ENCODE data around the gene PRAMEF18.
"Not testable (repeated sequence)": the region's sequence is repeated elsewhere in the genome, so short reads cannot be mapped to it uniquely, and the experiment has no call there.

Gene PRAMEF18

DNA sequence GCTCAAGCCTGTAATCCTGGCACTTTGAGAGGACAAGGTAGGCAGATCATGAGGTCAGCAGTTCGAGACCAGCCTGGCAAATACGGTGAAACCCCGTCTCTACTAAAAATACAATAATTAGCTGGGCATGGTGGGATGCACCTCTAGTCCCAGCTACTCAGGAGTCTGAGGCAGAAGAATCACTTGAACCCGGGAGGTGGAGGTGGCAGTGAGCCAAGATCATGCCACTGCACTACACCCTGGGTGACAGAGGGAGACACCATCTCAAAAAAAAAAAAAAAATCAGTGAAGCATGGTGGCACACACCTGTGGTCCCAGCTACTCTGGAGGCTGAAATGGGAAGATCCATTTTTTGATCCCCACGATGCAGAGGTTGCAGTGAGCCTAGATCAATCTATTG lies 4.1 kb upstream of the PRAMEF18 start:
- peak in 1 of 2 donors; percentile 4 for DNase-seq (ENCODE audit: low spot score in 2 of 2)
- not testable (repeated sequence) for ATAC-seq (ENCODE audit: low read depth); H3K4me3 Mint-ChIP-seq; H3K27me3 Mint-ChIP-seq; H3K36me3 Mint-ChIP-seq; H3K27ac Mint-ChIP-seq; H3K4me1 Mint-ChIP-seq; H3K9me3 Mint-ChIP-seq

DNA sequence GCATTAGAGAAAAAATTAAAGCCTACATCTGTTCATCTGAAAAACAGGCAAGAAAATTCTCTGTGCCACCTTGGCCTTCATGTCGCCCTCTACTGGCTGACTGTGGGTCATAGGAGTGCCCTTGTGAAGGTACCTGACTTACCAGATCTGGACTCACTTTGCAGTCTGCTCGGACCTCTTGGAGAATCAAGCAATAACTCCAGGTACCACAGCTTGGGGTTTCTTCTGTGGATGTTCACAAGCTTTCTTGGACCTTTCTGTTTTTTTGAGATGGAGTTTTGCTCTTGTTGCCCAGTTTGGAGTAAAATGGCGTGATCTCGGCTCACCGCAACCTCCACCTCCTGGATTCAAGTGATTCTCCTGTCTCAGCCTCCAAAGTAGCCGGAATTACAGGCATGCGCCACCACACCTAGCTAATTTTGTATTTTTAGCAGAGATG lies 2.4 kb upstream of the PRAMEF18 start:
- Mint-ChIP-seq H3K4me1 (no peaks in the 10 kb centered on the region), H3K36me3 (no peaks in the 10 kb centered on the region), H3K4me3 (no peak overlapping the region), H3K27me3 (peaks cover 1% of the 10 kb centered on the region), H3K9me3 (no peaks in the 10 kb centered on the region), H3K27ac (no peak overlapping the region)
- DNase-seq (ENCODE audit: low spot score in 2 of 2), result peak in 1 of 2 donors; percentile 14
- no peak for ATAC-seq (ENCODE audit: low read depth)

DNA sequence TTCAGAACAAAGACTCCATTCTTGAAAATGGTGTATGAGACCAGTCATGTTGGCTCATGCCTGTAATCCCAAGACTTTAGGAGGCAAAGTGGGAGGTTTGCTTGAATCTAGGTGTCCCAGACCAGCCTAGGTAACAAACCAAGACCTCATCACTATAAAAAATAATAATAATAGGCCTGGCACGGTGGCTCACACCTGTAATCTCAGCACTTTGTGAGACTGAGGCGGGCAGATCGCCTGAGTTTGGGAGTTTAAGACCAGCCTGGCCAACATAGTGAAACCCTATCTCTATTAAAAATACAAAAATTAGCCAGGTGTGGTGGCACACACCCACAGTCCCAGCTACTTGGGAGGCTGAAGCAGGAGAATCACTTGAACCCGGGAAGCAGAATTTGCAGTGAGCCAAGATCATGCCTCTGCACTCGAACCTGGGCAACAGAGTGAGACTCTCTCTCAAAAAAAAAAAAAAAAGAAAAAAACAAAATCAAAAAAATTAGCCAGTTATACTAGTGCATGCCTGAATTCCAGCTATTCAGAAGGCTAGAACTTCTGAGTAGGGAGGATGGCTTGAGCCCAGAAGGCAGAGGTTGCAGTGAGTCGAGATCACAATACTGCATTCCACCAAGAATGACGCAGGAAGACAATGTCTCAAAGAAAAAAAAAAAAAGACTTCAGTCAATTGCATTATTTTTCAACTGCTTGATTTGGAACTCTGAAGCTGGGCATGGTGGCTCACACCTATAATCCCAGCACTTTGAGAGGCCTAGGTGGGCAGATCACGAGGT lies 1.5 kb upstream of the PRAMEF18 start:
- DNase-seq (ENCODE audit: low spot score in 2 of 2); H3K4me3 Mint-ChIP-seq: not testable (repeated sequence)

DNA sequence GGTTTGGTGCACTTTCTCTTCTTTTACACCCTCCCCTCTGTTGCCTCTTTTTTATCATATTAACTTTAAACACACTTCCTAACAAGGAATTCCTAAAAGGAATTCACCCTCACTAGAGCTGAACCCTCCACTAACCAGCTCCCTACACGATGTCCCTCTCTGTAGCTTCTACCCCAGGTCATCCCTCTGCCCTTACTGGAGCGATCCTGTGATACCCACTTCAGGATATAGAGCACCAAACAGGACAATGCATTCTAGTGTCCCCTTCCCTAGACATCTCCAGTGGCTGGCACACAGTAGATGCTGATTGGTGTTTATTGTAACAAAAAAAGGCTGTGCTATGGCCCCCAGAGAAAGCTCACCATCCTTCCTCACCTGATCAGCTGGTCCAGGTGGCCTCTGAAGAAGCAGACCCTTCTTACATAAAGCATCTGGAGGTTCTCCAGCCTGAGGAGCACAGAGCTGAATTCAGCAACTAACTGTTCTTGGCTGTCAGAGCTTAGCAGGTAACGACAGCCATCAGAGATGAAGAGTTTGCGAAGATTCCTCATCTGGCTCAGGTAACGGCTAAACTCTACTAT lies 1.4 kb downstream of the PRAMEF18 start:
- DNase-seq (ENCODE audit: low spot score in 2 of 2), result peak in 1 of 2 donors; percentile 4
- no peak overlapping the region for H3K27ac Mint-ChIP-seq
- H3K36me3 Mint-ChIP-seq, result no peaks in the 10 kb centered on the region
- H3K4me3 Mint-ChIP-seq, result no peak overlapping the region
- H3K27me3 Mint-ChIP-seq, result peaks cover 1% of the 10 kb centered on the region
- no peaks in the 10 kb centered on the region for H3K9me3 Mint-ChIP-seq
- ATAC-seq (ENCODE audit: low read depth), result no peak
- H3K4me1 Mint-ChIP-seq, result no peaks in the 10 kb centered on the region

More for the DNA sequence above, 1.5 kb upstream of the PRAMEF18 start:
- not testable (repeated sequence) for ATAC-seq (ENCODE audit: low read depth); H3K4me1 Mint-ChIP-seq; H3K27me3 Mint-ChIP-seq; H3K36me3 Mint-ChIP-seq; H3K9me3 Mint-ChIP-seq; H3K27ac Mint-ChIP-seq

DNA sequence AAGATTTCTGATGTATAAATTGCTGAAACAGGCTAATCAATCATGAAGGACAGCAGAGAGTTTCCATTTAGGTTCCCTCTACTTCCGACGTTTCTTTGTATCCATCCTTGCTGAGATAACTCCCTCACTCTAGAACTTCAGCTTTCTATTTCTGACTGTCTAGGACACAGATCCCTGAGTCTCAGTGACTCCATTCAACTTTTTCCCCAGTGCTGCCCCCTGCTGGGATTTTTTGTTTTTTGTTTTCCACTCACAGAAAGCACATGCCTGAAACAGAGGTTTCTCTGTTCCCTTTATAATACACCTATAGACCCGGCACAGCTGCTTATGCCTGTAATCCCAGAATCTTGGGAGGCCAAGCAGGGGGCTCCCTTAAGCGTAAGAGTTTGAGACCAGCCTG lies 3.2 kb downstream of the PRAMEF18 start:
- H3K36me3 Mint-ChIP-seq; DNase-seq (ENCODE audit: low spot score in 2 of 2); H3K27me3 Mint-ChIP-seq; H3K27ac Mint-ChIP-seq; ATAC-seq (ENCODE audit: low read depth); H3K9me3 Mint-ChIP-seq; H3K4me3 Mint-ChIP-seq; H3K4me1 Mint-ChIP-seq: not testable (repeated sequence)

DNA sequence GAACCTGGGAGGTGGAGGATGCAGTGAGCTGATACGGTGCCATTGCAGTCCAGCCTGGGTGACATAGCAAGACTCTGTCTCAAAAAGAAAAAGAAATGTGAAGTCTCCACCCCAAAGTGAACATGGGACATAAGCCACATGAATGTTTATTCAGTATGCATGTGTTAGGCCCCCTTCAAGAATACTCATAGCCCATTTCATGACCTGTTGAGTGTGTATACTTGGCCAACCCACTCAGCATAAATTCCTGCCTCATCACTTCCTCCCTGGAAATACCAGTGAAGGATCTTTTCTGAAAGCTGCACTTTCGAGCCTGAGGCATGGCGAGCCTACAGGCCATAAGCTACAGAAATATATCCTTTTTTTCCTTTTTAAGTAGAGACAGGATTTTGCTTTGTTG lies 6.8 kb downstream of the PRAMEF18 start:
- not testable (repeated sequence) for H3K27me3 Mint-ChIP-seq; ATAC-seq (ENCODE audit: low read depth); H3K4me3 Mint-ChIP-seq; DNase-seq (ENCODE audit: low spot score in 2 of 2); H3K36me3 Mint-ChIP-seq; H3K4me1 Mint-ChIP-seq; H3K9me3 Mint-ChIP-seq; H3K27ac Mint-ChIP-seq

DNA sequence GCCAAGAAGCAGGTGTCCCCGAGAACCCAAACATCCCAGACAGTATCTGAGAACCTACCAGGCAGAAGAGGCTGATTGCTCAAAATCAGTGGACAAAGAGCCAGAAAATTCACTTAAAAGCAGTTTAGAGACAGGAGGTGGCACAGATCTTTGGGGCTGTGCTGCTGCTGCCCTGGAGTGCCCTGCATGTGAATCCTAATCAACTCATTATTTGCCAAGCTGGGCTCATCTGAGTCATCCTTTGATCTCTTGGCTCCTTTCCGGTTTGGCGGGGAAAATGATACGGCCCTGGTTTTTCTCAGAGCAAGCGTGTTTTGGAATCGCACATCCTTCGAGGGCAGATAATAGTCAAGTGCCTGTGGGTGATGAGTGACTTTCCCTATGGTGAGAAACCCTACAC lies 9.3 kb downstream of the PRAMEF18 start:
- ATAC-seq (ENCODE audit: low read depth); H3K36me3 Mint-ChIP-seq; H3K27me3 Mint-ChIP-seq; H3K9me3 Mint-ChIP-seq; H3K4me1 Mint-ChIP-seq; DNase-seq (ENCODE audit: low spot score in 2 of 2); H3K4me3 Mint-ChIP-seq; H3K27ac Mint-ChIP-seq: not testable (repeated sequence)

DNA sequence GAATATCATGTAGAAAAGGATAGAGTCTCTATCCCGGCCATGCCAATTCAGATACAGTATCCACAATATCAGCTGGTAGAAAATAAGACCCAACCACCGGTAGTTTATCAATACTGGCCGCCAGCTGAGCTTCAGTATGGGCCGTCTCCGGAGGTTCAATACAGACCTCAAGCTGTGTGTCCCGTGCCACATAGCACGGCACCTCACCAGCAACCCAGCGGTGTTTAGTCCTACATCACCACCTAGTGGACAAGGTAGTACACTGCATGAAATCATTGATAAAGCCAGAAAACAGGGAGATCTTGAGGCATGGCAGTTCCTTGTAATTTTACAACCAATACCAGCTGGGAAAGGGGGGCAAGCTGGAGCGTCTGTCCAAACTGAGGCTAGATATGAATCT lies 17.2 kb downstream of the PRAMEF18 start:
- ATAC-seq (ENCODE audit: low read depth); H3K4me1 Mint-ChIP-seq; H3K9me3 Mint-ChIP-seq; H3K36me3 Mint-ChIP-seq; H3K27ac Mint-ChIP-seq; H3K4me3 Mint-ChIP-seq; H3K27me3 Mint-ChIP-seq; DNase-seq (ENCODE audit: low spot score in 2 of 2): not testable (repeated sequence)

DNA sequence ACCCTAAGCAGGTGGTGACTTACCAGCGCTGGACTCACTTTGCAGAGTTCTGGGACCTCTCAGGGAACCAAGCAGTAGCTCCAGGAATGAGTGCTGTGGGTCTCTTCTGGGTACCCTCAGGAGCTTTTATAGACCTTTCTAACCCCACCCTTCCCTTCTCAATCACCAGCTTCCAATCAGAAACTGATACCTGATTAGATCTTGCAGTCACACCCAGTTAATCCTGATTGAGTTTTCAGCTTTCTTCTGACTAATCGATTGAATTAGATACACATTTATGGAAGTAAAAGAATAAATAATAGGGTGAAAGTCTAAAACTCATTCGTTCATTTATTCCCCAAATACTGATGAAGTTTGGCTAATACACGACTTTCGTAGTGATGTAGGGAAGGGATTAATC lies 24.6 kb downstream of the PRAMEF18 start, which contains the start of gene PRAMEF13:
PRAMEF13 (minus strand) TSS at position 101 of the 400 bp plus-strand sequence. CDS start 1,820 bp downstream, outside the sequence.
- H3K4me3 Mint-ChIP-seq; ATAC-seq (ENCODE audit: low read depth); H3K27ac Mint-ChIP-seq; H3K4me1 Mint-ChIP-seq; H3K9me3 Mint-ChIP-seq; DNase-seq (ENCODE audit: low spot score in 2 of 2); H3K36me3 Mint-ChIP-seq; H3K27me3 Mint-ChIP-seq: not testable (repeated sequence)
